ENCODE data around the gene CHD5. TPM values are rescaled to one million over a fixed set of nuclear protein-coding genes. Genes with fewer than 3 reads are reported as not detected.

CHD5 gene
- total and polyA plus RNA-seq, 2 of the 13 experiments (the other 11 are each of a cell fraction or from before 2014, with no cell fraction given) = 0.02 to 0.21 TPM

GRCh38 chr1:6116137-6116536 is 64.0 kb downstream of the CHD5 start:
- no peaks in the 10 kb centered on the region for H3K4me1 ChIP-seq (ENCODE audit: insufficient read depth, low read length)
- DNase-seq (ENCODE audit: low spot score) (no peak), FAIRE-seq (no peak), ATAC-seq (no peak)
- BruUV-seq (replicated peaks) = no TSS peak
- no peak overlapping the region for H3K4me3 ChIP-seq (replicated peaks in 1 of 3; ENCODE audit: insufficient read depth in 1 of 3, low read depth in 2 of 3, low read length in 3 of 3)
- 39% methylated on average over 1 of the region's 1 CpG for WGBS (ENCODE audit: low lambda C conversion rate)
- no peak overlapping the region for H2AFZ ChIP-seq (ENCODE audit: low read length)
- no peaks in the 10 kb centered on the region for H3K79me2 ChIP-seq (ENCODE audit: insufficient read depth, low read length)
- intact Hi-C loops (cut with micrococcal nuclease; ENCODE audit: unreplicated experiment) (no loop called here), in situ Hi-C loops (cut with HindIII; ENCODE audit: extremely low pct_ligation_motif_present, low pct_unique_long_range_greater_than_20kb) (no loop called here)
- H3K9me3 ChIP-seq (ENCODE audit: low read length) = no peaks in the 10 kb centered on the region
- no peak overlapping the region for H3K27ac ChIP-seq (ENCODE audit: extremely low read length, insufficient read depth, low read length)
- H4K20me1 ChIP-seq (ENCODE audit: insufficient read depth, low read length) = 0 out of 2 replicates have a peak, but pooled peaks cover 2% of the 10 kb centered on the region
- H3K36me3 ChIP-seq (replicated peaks in 1 of 2; ENCODE audit: control insufficient read depth in 1 of 2, insufficient read depth in 2 of 2, low read length in 2 of 2) = no peaks in the 10 kb centered on the region
- peaks cover 5 to 33% of the 10 kb centered on the region in 2 experiments for H3K27me3 ChIP-seq (ENCODE audit: control insufficient read depth in 1 of 2, insufficient read depth in 2 of 2, low read length in 2 of 2)
- no peak overlapping the region for H3K4me2 ChIP-seq (ENCODE audit: low read depth, low read length)
- no peak overlapping the region for H3K9ac ChIP-seq (ENCODE audit: insufficient read depth, low read depth, low read length)
- CTCF ChIA-PET (ENCODE audit: low intra/inter-chr PET ratio, low total read pairs) = no interaction called here
- POLR2A ChIA-PET = no interaction called here
- TF ChIP-seq TFDP2 (CRISPR knock-in tag; IDR thresholded peaks at IDR 0.05) (no peak), HMGA1 (CRISPR knock-in tag; conservative IDR thresholded peaks at IDR 0.05) (no peak), ZC3H13 (CRISPR knock-in tag; IDR thresholded peaks at IDR 0.05) (no peak), REPIN1 (CRISPR knock-in tag; IDR thresholded peaks at IDR 0.05; ENCODE audit: borderline replicate concordance, low read depth) (no peak), HOXA5 (CRISPR knock-in tag; IDR thresholded peaks at IDR 0.05) (no peak), PRDM15 (CRISPR knock-in tag; IDR thresholded peaks at IDR 0.05) (no peak), ZNF562 (CRISPR knock-in tag; IDR thresholded peaks at IDR 0.05; ENCODE audit: borderline replicate concordance) (no peak), ZNF710 (CRISPR knock-in tag; IDR thresholded peaks at IDR 0.05; ENCODE audit: borderline replicate concordance) (no peak), ZNF17 (CRISPR knock-in tag; IDR thresholded peaks at IDR 0.05) (no peak), FOSL1 (CRISPR knock-in tag; IDR thresholded peaks at IDR 0.05; ENCODE audit: borderline replicate concordance) (no peak), ZNF501 (CRISPR knock-in tag; IDR thresholded peaks at IDR 0.05) (no peak), RFX1 (IDR thresholded peaks at IDR 0.05) (no peak), HNF1B (CRISPR knock-in tag; IDR thresholded peaks at IDR 0.05) (no peak), ZNF557 (CRISPR knock-in tag; IDR thresholded peaks at IDR 0.05) (no peak), NR2F2 (IDR thresholded peaks at IDR 0.05; ENCODE audit: borderline replicate concordance, low read depth) (no peak), ZNF510 (CRISPR knock-in tag; IDR thresholded peaks at IDR 0.05; ENCODE audit: low read depth) (no peak), THAP11 (CRISPR knock-in tag; IDR thresholded peaks at IDR 0.05) (no peak)

Data from HepG2 (cell line).